ENCODE results near the gene ANKRD33B. TPM values are rescaled to one million over a fixed set of nuclear protein-coding genes. Genes with fewer than 3 reads are reported as not detected.

ANKRD33B gene
- total and polyA plus RNA-seq, 2 experiments from 2014 or later = 2.9 to 15.4 TPM

GRCh38 chr5:10661401-10661800, 97.5 kb downstream of the ANKRD33B start:
- Histone ChIP-seq H3F3A (replicated peaks; ENCODE audit: low read depth) (no peaks in the 10 kb centered on the region), H4K20me1 (replicated peaks; ENCODE audit: insufficient read depth) (no peaks in the 10 kb centered on the region), H3K36me3 (ENCODE audit: insufficient read depth) (no peaks in the 10 kb centered on the region), H3K9me2 (ENCODE audit: insufficient read depth) (0 out of 2 replicates have a peak, but pooled peaks cover 5% of the 10 kb centered on the region), H3K27me3 (ENCODE audit: insufficient read depth) (no peaks in the 10 kb centered on the region), H3K79me2 (replicated peaks; ENCODE audit: insufficient read depth) (no peaks in the 10 kb centered on the region), H3K4me3 (no peak overlapping the region), H3K4me2 (no peak overlapping the region), H2AFZ (no peak overlapping the region), H3K27ac (ENCODE audit: low read depth) (no peak overlapping the region), H3K4me1 (ENCODE audit: insufficient read depth) (no peaks in the 10 kb centered on the region; the same call in 1 of the 2 replicates)
- no peaks in the 10 kb centered on the region for H3K36me3 Mint-ChIP-seq (ENCODE audit: low read depth)
- no peak overlapping the region for H3K4me3 Mint-ChIP-seq
- peaks cover 25% of the 10 kb centered on the region; the same call in 2 of the 3 replicates for H3K4me1 Mint-ChIP-seq
- DNase-seq (ENCODE audit: low spot score) (no peak), ATAC-seq (no peak)
- no peak overlapping the region for H3K27ac Mint-ChIP-seq
- TF ChIP-seq ZNF331 (CRISPR knock-in tag; IDR thresholded peaks at IDR 0.05; ENCODE audit: low read depth) (no peak), JUNB (IDR thresholded peaks at IDR 0.05; ENCODE audit: unreplicated experiment) (no peak), ZNF114 (CRISPR knock-in tag; IDR thresholded peaks at IDR 0.05) (no peak), POLR2AphosphoS5 (IDR thresholded peaks at IDR 0.05; ENCODE audit: low read depth) (no peak), NANOG (IDR thresholded peaks at IDR 0.05; ENCODE audit: borderline replicate concordance) (no peak), EZH2 (IDR thresholded peaks at IDR 0.05; ENCODE audit: low read depth, unreplicated experiment) (no peak), EZH2phosphoT487 (IDR thresholded peaks at IDR 0.05; ENCODE audit: unreplicated experiment) (no peak), CTCF (conservative IDR thresholded peaks at IDR 0.05; ENCODE audit: low read depth in 2 of 2) (no peak), REST (IDR thresholded peaks at IDR 0.05; ENCODE audit: unreplicated experiment) (no peak), CREB1 (CRISPR knock-in tag; IDR thresholded peaks at IDR 0.05; ENCODE audit: low read depth) (no peak), STAT1 (IDR thresholded peaks at IDR 0.05; ENCODE audit: unreplicated experiment) (no peak)
- TF ChIP-seq, protein P1, sequence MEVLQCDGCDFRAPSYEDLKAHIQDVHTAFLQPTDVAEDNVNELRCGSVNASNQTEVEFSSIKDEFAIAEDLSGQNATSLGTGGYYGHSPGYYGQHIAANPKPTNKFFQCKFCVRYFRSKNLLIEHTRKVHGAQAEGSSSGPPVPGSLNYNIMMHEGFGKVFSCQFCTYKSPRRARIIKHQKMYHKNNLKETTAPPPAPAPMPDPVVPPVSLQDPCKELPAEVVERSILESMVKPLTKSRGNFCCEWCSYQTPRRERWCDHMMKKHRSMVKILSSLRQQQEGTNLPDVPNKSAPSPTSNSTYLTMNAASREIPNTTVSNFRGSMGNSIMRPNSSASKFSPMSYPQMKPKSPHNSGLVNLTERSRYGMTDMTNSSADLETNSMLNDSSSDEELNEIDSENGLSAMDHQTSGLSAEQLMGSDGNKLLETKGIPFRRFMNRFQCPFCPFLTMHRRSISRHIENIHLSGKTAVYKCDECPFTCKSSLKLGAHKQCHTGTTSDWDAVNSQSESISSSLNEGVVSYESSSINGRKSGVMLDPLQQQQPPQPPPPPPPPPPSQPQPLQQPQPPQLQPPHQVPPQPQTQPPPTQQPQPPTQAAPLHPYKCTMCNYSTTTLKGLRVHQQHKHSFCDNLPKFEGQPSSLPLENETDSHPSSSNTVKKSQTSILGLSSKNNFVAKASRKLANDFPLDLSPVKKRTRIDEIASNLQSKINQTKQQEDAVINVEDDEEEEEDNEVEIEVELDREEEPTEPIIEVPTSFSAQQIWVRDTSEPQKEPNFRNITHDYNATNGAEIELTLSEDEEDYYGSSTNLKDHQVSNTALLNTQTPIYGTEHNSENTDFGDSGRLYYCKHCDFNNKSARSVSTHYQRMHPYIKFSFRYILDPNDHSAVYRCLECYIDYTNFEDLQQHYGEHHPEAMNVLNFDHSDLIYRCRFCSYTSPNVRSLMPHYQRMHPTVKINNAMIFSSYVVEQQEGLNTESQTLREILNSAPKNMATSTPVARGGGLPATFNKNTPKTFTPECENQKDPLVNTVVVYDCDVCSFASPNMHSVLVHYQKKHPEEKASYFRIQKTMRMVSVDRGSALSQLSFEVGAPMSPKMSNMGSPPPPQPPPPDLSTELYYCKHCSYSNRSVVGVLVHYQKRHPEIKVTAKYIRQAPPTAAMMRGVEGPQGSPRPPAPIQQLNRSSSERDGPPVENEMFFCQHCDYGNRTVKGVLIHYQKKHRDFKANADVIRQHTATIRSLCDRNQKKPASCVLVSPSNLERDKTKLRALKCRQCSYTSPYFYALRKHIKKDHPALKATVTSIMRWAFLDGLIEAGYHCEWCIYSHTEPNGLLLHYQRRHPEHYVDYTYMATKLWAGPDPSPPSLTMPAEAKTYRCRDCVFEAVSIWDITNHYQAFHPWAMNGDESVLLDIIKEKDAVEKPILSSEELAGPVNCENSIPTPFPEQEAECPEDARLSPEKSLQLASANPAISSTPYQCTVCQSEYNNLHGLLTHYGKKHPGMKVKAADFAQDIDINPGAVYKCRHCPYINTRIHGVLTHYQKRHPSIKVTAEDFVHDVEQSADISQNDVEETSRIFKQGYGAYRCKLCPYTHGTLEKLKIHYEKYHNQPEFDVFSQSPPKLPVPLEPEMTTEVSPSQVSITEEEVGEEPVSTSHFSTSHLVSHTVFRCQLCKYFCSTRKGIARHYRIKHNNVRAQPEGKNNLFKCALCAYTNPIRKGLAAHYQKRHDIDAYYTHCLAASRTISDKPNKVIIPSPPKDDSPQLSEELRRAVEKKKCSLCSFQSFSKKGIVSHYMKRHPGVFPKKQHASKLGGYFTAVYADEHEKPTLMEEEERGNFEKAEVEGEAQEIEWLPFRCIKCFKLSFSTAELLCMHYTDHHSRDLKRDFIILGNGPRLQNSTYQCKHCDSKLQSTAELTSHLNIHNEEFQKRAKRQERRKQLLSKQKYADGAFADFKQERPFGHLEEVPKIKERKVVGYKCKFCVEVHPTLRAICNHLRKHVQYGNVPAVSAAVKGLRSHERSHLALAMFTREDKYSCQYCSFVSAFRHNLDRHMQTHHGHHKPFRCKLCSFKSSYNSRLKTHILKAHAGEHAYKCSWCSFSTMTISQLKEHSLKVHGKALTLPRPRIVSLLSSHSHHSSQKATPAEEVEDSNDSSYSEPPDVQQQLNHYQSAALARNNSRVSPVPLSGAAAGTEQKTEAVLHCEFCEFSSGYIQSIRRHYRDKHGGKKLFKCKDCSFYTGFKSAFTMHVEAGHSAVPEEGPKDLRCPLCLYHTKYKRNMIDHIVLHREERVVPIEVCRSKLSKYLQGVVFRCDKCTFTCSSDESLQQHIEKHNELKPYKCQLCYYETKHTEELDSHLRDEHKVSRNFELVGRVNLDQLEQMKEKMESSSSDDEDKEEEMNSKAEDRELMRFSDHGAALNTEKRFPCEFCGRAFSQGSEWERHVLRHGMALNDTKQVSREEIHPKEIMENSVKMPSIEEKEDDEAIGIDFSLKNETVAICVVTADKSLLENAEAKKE (CRISPR knock-in tag; IDR thresholded peaks at IDR 0.05) = no peak
- TF ChIP-seq, protein P2, sequence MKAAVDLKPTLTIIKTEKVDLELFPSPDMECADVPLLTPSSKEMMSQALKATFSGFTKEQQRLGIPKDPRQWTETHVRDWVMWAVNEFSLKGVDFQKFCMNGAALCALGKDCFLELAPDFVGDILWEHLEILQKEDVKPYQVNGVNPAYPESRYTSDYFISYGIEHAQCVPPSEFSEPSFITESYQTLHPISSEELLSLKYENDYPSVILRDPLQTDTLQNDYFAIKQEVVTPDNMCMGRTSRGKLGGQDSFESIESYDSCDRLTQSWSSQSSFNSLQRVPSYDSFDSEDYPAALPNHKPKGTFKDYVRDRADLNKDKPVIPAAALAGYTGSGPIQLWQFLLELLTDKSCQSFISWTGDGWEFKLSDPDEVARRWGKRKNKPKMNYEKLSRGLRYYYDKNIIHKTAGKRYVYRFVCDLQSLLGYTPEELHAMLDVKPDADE (IDR thresholded peaks at IDR 0.05) = no peak
- no peaks in the 10 kb centered on the region for H3K9me3 Mint-ChIP-seq
- H3K27me3 Mint-ChIP-seq (ENCODE audit: insufficient read depth, low read depth, poor library complexity) = peaks cover 13% of the 10 kb centered on the region

Measured in GM23338 (cell line).